Esophagus muscularis mucosa (tissue), 4 donors: ENCODE measurements around the gene INO80E. TPM values are rescaled to one million over a fixed set of nuclear protein-coding genes. Genes with fewer than 3 reads are reported as not detected.

Source experiments
- DNase-seq: peaks from one replicate; pipeline ENCODE4 v3.0.0-alpha.2; 2017; ENCODE audit errors: extremely low spot score
- H3K27ac ChIP-seq, 4 donors: fragments of 200-600 bp; sonication (generic); replicated peaks in 1 of 4; 1 replicate in 3 of 4; 2 replicates in 1 of 4; pipeline ENCODE4 v1.5.1; 2016 to 2019; ENCODE audit warnings: mild to moderate bottlenecking in 1 of 4
- H3K27me3 ChIP-seq, 4 donors: fragments of 200-600 bp; sonication (generic); one replicate each; pipeline versions ENCODE4 v1.5.1 to v1.6.0; 2016 to 2019
- H3K36me3 ChIP-seq, 4 donors: fragments of 200-600 bp; sonication (generic); one replicate each; pipeline ENCODE4 v1.5.1; 2016 to 2019
- H3K4me1 ChIP-seq, 4 donors: fragments of 200-600 bp; sonication (generic); one replicate each; pipeline ENCODE4 v1.5.1; 2016 to 2019
- H3K4me3 ChIP-seq, 4 donors: fragments of 200-600 bp; sonication (generic); 1 replicate in 2 of 4; 2 replicates in 2 of 4; pipeline ENCODE4 v1.5.1; 2016 to 2019; ENCODE audit warnings: mild to moderate bottlenecking in 4 of 4, moderate library complexity in 1 of 4
- H3K9me3 ChIP-seq, 4 donors: fragments of 200-600 bp; sonication (generic); 1 replicate in 3 of 4; 2 replicates in 1 of 4; pipeline ENCODE4 v1.5.1; 2016 to 2019
- EP300 ChIP-seq: sonication (generic); formaldehyde crosslinking; IDR thresholded peaks from one replicate; pipeline ENCODE4 v1.6.1; 2017; ENCODE audit warnings: antibody characterized with exemption
- POLR2A ChIP-seq: fragments of 450-650 bp; IDR thresholded peaks from one replicate; pipeline ENCODE4 v1.6.1; 2017; ENCODE audit warnings: antibody characterized with exemption, moderate library complexity, mild to moderate bottlenecking, low read depth
- POLR2AphosphoS5 ChIP-seq, 2 donors: sonication (generic); formaldehyde crosslinking; IDR thresholded peaks; one replicate each; pipeline ENCODE4 v1.6.1; 2017; ENCODE audit warnings: antibody characterized with exemption in 2 of 2
- WGBS: methylation state at CpG from one replicate; pipeline ENCODE4 v1.1.5; 2018; 5-methylcytosine and 5-hydroxymethylcytosine counted together
- intact Hi-C: fragments of 100-400 bp; cut with DNase I; formaldehyde crosslinking; loops from one replicate; pipeline ENCODE4 v1.15.1; 2023
- total RNA-seq, 4 donors: library from RNA; depleted of rRNA; stranded (reverse); fragments of >200 nt; gene quantifications; one replicate each; pipeline versions ENCODE4 v1.1.0 to v1.2.1, GENCODE V29; 2016
- TF ChIP-seq, protein P1 (sequence below), 3 experiments: fragments of 200-600 bp in 2 of 3; fragments of 450-650 bp in 1 of 3; sonication (generic) in 2 of 3; IDR thresholded peaks; one replicate each; pipeline ENCODE4 v1.5.1; 2017 to 2019; ENCODE audit warnings: antibody characterized with exemption in 3 of 3, mild to moderate bottlenecking in 2 of 3, moderate library complexity in 1 of 3

The INO80E gene
- total RNA-seq, 4 donors from 2014 or later = 38.2 to 58.1 (median 43.5) TPM

DNA sequence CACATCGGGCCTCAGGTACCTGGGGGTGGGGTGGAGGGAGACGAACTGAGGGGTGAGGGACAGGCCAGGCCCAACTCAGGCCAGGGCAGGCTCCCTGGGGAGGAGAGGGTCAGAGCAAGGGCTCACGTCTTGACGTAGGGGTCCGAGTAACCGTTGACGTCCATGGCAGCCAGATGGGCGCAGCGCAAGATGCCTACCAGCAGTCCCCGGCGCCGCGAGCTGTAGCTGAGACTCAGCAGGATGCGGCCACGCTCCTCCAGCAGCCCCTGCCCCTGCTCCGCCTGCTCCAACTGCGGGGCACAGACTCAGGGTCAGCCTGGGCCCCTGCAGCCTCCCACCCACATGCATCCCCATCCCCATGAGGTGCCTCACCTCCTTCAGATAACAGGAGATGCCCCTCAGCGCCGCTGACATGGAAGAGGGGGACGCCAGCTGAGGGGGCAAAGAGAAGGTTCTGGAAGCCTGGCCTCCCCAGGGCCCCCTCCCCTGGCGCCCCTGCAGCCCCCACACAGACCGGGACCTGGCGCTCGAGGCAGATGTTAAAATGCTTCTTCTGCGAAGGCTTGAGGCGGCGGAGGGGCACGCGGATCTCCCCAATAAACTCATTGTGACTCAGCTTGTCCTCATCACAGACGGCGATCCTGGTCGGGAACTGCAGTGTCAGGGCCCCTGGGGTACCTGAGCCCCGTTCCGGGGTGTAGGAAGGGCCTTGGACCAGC lies 10.8 kb downstream of the INO80E start:
- H3K27ac ChIP-seq = no peak overlapping the region
- WGBS = 83% methylated on average over 30 of the region's 34 CpGs
- intact Hi-C loops = loop anchor here (10.0 kb wide), 1 partner anchor 142 kb away; the partner anchor contains the start of gene CDIPT
- peaks cover 10 to 48% (median 30%) of the 10 kb centered on the region in 4 donors for H3K27me3 ChIP-seq
- TF ChIP-seq EP300 (no peak), POLR2AphosphoS5 (IDR thresholded peaks at IDR 0.05) (no peak), POLR2A (no peak)
- TF ChIP-seq, protein P1, sequence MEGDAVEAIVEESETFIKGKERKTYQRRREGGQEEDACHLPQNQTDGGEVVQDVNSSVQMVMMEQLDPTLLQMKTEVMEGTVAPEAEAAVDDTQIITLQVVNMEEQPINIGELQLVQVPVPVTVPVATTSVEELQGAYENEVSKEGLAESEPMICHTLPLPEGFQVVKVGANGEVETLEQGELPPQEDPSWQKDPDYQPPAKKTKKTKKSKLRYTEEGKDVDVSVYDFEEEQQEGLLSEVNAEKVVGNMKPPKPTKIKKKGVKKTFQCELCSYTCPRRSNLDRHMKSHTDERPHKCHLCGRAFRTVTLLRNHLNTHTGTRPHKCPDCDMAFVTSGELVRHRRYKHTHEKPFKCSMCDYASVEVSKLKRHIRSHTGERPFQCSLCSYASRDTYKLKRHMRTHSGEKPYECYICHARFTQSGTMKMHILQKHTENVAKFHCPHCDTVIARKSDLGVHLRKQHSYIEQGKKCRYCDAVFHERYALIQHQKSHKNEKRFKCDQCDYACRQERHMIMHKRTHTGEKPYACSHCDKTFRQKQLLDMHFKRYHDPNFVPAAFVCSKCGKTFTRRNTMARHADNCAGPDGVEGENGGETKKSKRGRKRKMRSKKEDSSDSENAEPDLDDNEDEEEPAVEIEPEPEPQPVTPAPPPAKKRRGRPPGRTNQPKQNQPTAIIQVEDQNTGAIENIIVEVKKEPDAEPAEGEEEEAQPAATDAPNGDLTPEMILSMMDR (IDR thresholded peaks at IDR 0.05) = no peak
- DNase-seq = no peak
- H3K4me3 ChIP-seq = no peak overlapping the region
- peaks cover 19 to 33% (median 31%) of the 10 kb centered on the region in 4 donors for H3K4me1 ChIP-seq
- no peaks in the 10 kb centered on the region for H3K9me3 ChIP-seq
- peaks cover 0 to 21% (median 18%) of the 10 kb centered on the region in 4 donors for H3K36me3 ChIP-seq

DNA sequence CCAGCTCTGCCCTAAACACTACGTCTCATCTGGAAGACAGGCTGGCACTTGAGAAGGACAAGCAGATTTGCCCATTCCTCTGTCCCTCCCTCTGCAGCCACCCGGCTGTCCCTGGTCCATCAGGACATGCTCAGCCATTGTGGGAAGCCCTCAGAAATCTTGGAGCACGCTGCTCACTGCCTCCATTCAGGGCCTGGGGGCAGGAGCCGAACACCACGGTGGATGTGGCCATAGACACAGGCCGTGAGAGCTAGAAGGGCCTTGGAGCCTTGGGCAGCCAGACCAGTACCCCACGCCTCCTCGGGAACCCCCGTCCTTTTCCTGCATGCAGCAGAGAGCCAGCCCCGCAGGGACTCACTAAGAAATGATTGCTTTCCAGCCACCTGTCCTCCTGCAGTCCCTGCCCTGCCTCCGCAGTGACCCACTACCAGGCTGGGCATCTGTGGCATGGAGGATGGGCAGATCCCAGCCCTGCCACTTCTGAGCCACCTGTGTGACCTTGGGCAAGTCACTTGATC lies 11.4 kb downstream of the INO80E start:
- H3K27me3 ChIP-seq = peaks cover 12 to 55% (median 35%) of the 10 kb centered on the region in 4 donors
- peaks cover 0 to 20% (median 11%) of the 10 kb centered on the region in 4 donors for H3K36me3 ChIP-seq
- TF ChIP-seq POLR2A = no peak
- TF ChIP-seq EP300 = no peak
- TF ChIP-seq, protein P1 (IDR thresholded peaks at IDR 0.05) = no peak
- no peak for TF ChIP-seq POLR2AphosphoS5 (IDR thresholded peaks at IDR 0.05)
- 88% methylated on average over 7 of the region's 11 CpGs for WGBS
- H3K4me1 ChIP-seq = peaks cover 19 to 33% (median 31%) of the 10 kb centered on the region in 4 donors
- no peaks in the 10 kb centered on the region for H3K9me3 ChIP-seq
- H3K27ac ChIP-seq = no peak overlapping the region
- intact Hi-C loops = loop anchor here (10.0 kb wide), 1 partner anchor 143 kb away; the partner anchor contains the start of gene CDIPT
- no peak for DNase-seq
- no peak overlapping the region for H3K4me3 ChIP-seq

DNA sequence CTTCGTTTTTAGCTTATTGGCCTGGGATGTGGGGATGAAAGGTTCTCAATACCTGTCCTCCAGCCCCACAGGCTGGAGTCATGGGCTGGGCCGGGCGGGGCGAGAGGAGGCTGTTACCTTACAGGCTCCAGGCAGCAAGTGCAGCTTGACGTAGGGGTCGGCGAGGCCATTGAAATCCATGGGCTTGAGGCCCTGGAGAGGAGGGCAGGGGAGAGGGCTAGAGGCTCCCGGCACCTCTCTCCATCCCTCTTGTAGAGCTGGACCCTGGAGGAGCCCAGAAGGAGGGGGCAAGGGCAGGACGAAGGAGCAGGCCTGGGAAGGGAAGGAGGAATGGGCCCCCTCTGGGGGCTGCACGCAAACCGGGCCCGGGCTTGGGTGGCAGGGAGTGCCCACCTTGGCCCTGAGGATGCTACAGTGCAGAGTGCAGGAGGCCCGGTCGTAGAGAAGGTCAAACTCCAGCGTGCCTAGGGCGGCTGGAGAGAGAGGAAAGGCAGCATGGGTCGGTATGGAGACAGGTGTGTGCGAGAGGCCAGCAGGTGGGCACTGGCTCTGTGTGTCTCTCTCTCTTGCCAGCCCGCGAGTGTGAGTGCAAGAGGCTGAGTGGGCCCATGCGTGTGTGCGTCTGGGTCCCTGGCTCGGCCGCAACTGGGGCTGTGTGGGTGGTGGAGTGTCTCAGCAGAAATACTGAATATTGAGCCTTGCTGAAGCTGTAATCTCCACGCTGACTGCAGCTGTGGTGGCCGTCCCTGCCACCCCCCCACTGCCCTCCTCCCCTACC lies 13.2 kb downstream of the INO80E start:
- intact Hi-C loops = loop anchor here (10.0 kb wide), 1 partner anchor 144 kb away; the partner anchor contains the start of gene CDIPT
- H3K4me3 ChIP-seq = no peak overlapping the region
- H3K27me3 ChIP-seq = peaks cover 12 to 60% (median 35%) of the 10 kb centered on the region in 4 donors
- DNase-seq = no peak
- TF ChIP-seq POLR2AphosphoS5 (IDR thresholded peaks at IDR 0.05) (no peak), POLR2A (no peak), EP300 (no peak)
- TF ChIP-seq, protein P1 (IDR thresholded peaks at IDR 0.05) = no peak
- no peak overlapping the region for H3K27ac ChIP-seq
- no peaks in the 10 kb centered on the region for H3K9me3 ChIP-seq
- H3K4me1 ChIP-seq = peaks cover 19 to 33% (median 31%) of the 10 kb centered on the region in 4 donors
- H3K36me3 ChIP-seq = peaks cover 0 to 5% (median 0%) of the 10 kb centered on the region in 4 donors
- 55% methylated on average over 12 of the region's 26 CpGs for WGBS

DNA sequence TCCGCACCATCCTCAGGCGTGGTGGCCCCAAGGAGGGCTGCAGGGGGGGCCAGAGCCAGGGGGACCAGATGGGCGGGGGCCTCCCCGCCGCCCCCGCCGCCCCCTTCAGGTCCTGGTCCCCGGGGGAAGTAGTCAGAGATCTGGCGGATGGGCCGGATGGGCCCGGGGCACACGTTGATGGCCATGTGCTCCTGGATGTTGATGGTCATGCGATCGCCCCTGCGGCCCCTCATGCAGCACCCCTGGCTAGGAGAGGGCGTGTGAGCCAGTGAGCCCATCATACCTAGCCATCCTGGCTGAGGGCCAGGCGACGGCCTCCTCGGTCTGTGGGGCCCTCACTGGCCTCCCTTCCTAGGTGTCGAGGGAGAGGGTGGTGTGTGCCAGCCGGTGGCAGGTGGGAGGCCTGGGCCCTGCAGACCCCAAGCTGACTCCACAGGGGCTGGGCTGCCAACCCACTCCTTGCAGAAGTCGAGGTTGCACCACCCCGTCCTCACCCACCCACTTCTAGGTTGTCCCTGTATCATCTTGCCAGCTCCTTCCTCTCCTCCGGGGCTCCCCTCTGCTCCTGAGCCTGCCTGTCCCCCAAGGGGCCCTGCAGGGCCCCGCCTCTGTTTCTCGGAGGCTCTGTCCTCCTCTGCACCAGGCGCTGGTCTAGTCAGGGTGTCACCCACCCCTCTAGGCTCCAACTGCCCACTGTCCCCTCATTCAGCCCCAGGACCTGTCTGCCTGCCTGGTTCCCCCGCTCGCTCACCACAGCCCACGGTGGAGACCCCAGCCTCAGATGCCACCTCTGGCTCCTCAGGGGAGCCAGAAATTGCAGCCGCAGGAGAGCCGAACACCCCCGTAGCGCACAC lies 14.2 kb downstream of the INO80E start:
- no peak for DNase-seq
- TF ChIP-seq EP300 = no peak
- TF ChIP-seq POLR2A = no peak
- no peak for TF ChIP-seq POLR2AphosphoS5 (IDR thresholded peaks at IDR 0.05)
- TF ChIP-seq, protein P1 (IDR thresholded peaks at IDR 0.05) = no peak
- intact Hi-C loops = loop anchor here (10.0 kb wide), 1 partner anchor 145 kb away; the partner anchor contains the start of gene CDIPT
- peak overlapping the region; percentile 44 to 57 (median 46) for H3K4me3 ChIP-seq
- peaks cover 12 to 60% (median 35%) of the 10 kb centered on the region in 4 donors for H3K27me3 ChIP-seq
- no peaks in the 10 kb centered on the region for H3K9me3 ChIP-seq
- H3K36me3 ChIP-seq = no peaks in the 10 kb centered on the region
- 12% methylated on average over 20 of the region's 34 CpGs for WGBS
- no peak overlapping the region for H3K27ac ChIP-seq
- peaks cover 19 to 27% (median 27%) of the 10 kb centered on the region in 4 donors for H3K4me1 ChIP-seq
